ENCODE results near the gene STARD5. TPM values are rescaled to one million over a fixed set of nuclear protein-coding genes. Genes with fewer than 3 reads are reported as not detected.

The STARD5 gene
- total and polyA plus RNA-seq, 2 of the 4 experiments (the other 2 are of a cell fraction): 5.0 to 22.8 TPM

- Histone ChIP-seq H3K27me3 (ENCODE audit: control insufficient read depth, insufficient read depth, low read length) (no peaks in the 10 kb centered on the region), H3K14ac (replicated peaks; ENCODE audit: low read depth, low read length) (no peak overlapping the region), H4K20me1 (ENCODE audit: insufficient read depth, low read length) (no peaks in the 10 kb centered on the region), H3K18ac (ENCODE audit: low read depth, low read length) (no peak overlapping the region), H3K4me1 (ENCODE audit: control insufficient read depth, insufficient read depth, low read length) (no peaks in the 10 kb centered on the region), H4K8ac (ENCODE audit: low read depth in 2 of 2, low read length in 2 of 2) (no peak overlapping the region), H3K27ac (ENCODE audit: insufficient read depth, low read length) (no peak overlapping the region), H4K5ac (ENCODE audit: low read depth, low read length) (no peak overlapping the region), H2BK120ac (ENCODE audit: low read depth, low read length) (no peak overlapping the region), H2AK9ac (replicated peaks; ENCODE audit: low read depth, low read length, poor library complexity) (no peak overlapping the region), H3K4me2 (ENCODE audit: low read depth, low read length) (no peak overlapping the region), H3K36me3 (ENCODE audit: control insufficient read depth, insufficient read depth, low read length) (peaks cover 18% of the 10 kb centered on the region; the same call in 1 of the 2 replicates), H3K23ac (ENCODE audit: low read depth, low read length) (no peak overlapping the region), H3K56ac (ENCODE audit: extremely low read depth, insufficient read depth, low read length) (no peak overlapping the region), H3K9me1 (ENCODE audit: insufficient read depth, low read length) (0 out of 2 replicates have a peak, but pooled peaks cover 6% of the 10 kb centered on the region), H2BK20ac (ENCODE audit: low read depth, low read length) (no peak overlapping the region), H4K91ac (ENCODE audit: insufficient read depth, low read depth, low read length) (no peak overlapping the region), H3K4ac (ENCODE audit: low read depth, low read length) (no peak overlapping the region), H3K9ac (ENCODE audit: low read depth, low read length) (no peak overlapping the region), H2BK5ac (ENCODE audit: low read depth, low read length, poor library complexity, severe bottlenecking) (no peak overlapping the region), H3K4me3 (ENCODE audit: insufficient read depth, low read depth, low read length) (no peak overlapping the region), H2AK5ac (ENCODE audit: low read depth, low read length) (no peak overlapping the region), H3K9me3 (ENCODE audit: control insufficient read depth, insufficient read depth, low read length) (no peaks in the 10 kb centered on the region), H3K79me1 (ENCODE audit: low read depth in 1 of 2, low read length in 2 of 2) (no peaks in the 10 kb centered on the region), H2BK15ac (ENCODE audit: low read depth, low read length) (no peak overlapping the region), H2AFZ (replicated peaks; ENCODE audit: low read length, poor library complexity) (no peak overlapping the region)
- in situ Hi-C loops (cut with MboI; ENCODE audit: low sequenced_read_pairs): no loop called here
- DNase-seq (no peak), ATAC-seq (ENCODE audit: low read depth) (no peak)
- no TSS peak for BruUV-seq (replicated peaks)
- dilution Hi-C loops (cut with HindIII; ENCODE audit: low sequenced_read_pairs, unreplicated experiment): no loop called here
- intact Hi-C loops (cut with micrococcal nuclease): no loop called here
- ChIA-PET POLR2A (ENCODE audit: unreplicated experiment) (no interaction called here), CTCF (no interaction called here)
- WGBS, 2 experiments (ENCODE audit: extremely low coverage in 2 of 2, insufficient read length in 1 of 2): no CpG with 5 or more reads among the region's 8 CpGs
- no peak for TF ChIP-seq NFE2L2 (IDR thresholded peaks at IDR 0.05; ENCODE audit: low read depth, low read length)
- no peak for TF ChIP-seq RFX5 (IDR thresholded peaks at IDR 0.05; ENCODE audit: low read depth, low read length)
Observed at GRCh38 chr15:81288616-81289015, 35.3 kb downstream of the STARD5 start.

Data from IMR-90 (cell line).